ENCODE measurements around the gene NRTN. TPM values are rescaled to one million over a fixed set of nuclear protein-coding genes. Genes with fewer than 3 reads are reported as not detected.

NRTN gene
- total RNA-seq, 2 donors from 2014 or later: 5.8 to 6.4 TPM

- DNase-seq: peak; percentile 99
- Histone ChIP-seq H3K9me3 (ENCODE audit: control insufficient read depth, low read length) (no peaks in the 10 kb centered on the region), H3K9ac (ENCODE audit: extremely low read depth, low read length, poor library complexity, severe bottlenecking) (peak within 1 kb of the TSS; percentile 84), H3K4me1 (ENCODE audit: control insufficient read depth, insufficient read depth, low read length) (peaks cover 4% of the 10 kb centered on the region), H3K27ac (ENCODE audit: low read depth, low read length) (peak within 1 kb of the TSS; percentile 93), H3K36me3 (ENCODE audit: control insufficient read depth, insufficient read depth, low read length) (peaks cover 26% of the 10 kb centered on the region), H3K27me3 (ENCODE audit: control insufficient read depth, insufficient read depth, low read length, poor library complexity, severe bottlenecking) (no peaks in the 10 kb centered on the region), H3K4me3 (ENCODE audit: low read length) (peak within 1 kb of the TSS; percentile 90)
- TF ChIP-seq CTCF (conservative IDR thresholded peaks at IDR 0.05): no peak
- Mint-ChIP-seq H3K9me3 (peaks cover 3% of the 10 kb centered on the region), H3K27ac (peak within 1 kb of the TSS; percentile 100), H3K4me3 (peak within 1 kb of the TSS; percentile 96), H3K27me3 (ENCODE audit: insufficient read depth) (peaks cover 2% of the 10 kb centered on the region), H3K36me3 (ENCODE audit: low read depth) (peaks cover 32% of the 10 kb centered on the region), H3K4me1 (peaks cover 3% of the 10 kb centered on the region)
- WGBS, 2 experiments (ENCODE audit: insufficient coverage in 1 of 2, insufficient read length in 1 of 2): 11 to 12% methylated on average over 59 to 72 of the region's 72 CpGs
Measured at GRCh38 chr19:5790559-5791520, 14.0 kb upstream of the NRTN start, which contains the start of gene DUS3L. Gene DUS3L (minus strand): TSS chr19:5791163. CDS start chr19:5791141, 22 bp downstream.

- H3K4me1 Mint-ChIP-seq: peaks cover 3% of the 10 kb centered on the region
- H3K4me1 ChIP-seq (ENCODE audit: control insufficient read depth, insufficient read depth, low read length): peaks cover 4% of the 10 kb centered on the region
- no peaks in the 10 kb centered on the region for H3K27me3 ChIP-seq (ENCODE audit: control insufficient read depth, insufficient read depth, low read length, poor library complexity, severe bottlenecking)
- H3K36me3 ChIP-seq (ENCODE audit: control insufficient read depth, insufficient read depth, low read length): peaks cover 15% of the 10 kb centered on the region
- H3K4me3 Mint-ChIP-seq: no peak overlapping the region
- no peak overlapping the region for H3K9ac ChIP-seq (ENCODE audit: extremely low read depth, low read length, poor library complexity, severe bottlenecking)
- no peak overlapping the region for H3K4me3 ChIP-seq (ENCODE audit: low read length)
- peaks cover 21% of the 10 kb centered on the region for H3K36me3 Mint-ChIP-seq (ENCODE audit: low read depth)
- H3K27ac Mint-ChIP-seq: no peak overlapping the region
- 94 to 95% methylated on average over 13 to 18 of the region's 18 CpGs for WGBS, 2 experiments (ENCODE audit: insufficient coverage in 1 of 2, insufficient read length in 1 of 2)
- no peaks in the 10 kb centered on the region for H3K9me3 ChIP-seq (ENCODE audit: control insufficient read depth, low read length)
- TF ChIP-seq CTCF (conservative IDR thresholded peaks at IDR 0.05): no peak
- H3K27me3 Mint-ChIP-seq (ENCODE audit: insufficient read depth): peaks cover 6% of the 10 kb centered on the region
- DNase-seq: no peak
- H3K27ac ChIP-seq (ENCODE audit: low read depth, low read length): no peak overlapping the region
- peaks cover 3% of the 10 kb centered on the region for H3K9me3 Mint-ChIP-seq
Measured at GRCh38 chr19:5792224-5792623, 12.6 kb upstream of the NRTN start.

- H3K9ac ChIP-seq (ENCODE audit: extremely low read depth, low read length, poor library complexity, severe bottlenecking): no peak overlapping the region
- TF ChIP-seq CTCF (conservative IDR thresholded peaks at IDR 0.05): no peak
- no peak overlapping the region for H3K27ac Mint-ChIP-seq
- DNase-seq: no peak
- no peak overlapping the region for H3K4me3 ChIP-seq (ENCODE audit: low read length)
- H3K27ac ChIP-seq (ENCODE audit: low read depth, low read length): no peak overlapping the region
- H3K27me3 Mint-ChIP-seq (ENCODE audit: insufficient read depth): peaks cover 6% of the 10 kb centered on the region
- no peak overlapping the region for H3K4me3 Mint-ChIP-seq
- 90 to 92% methylated on average over 3 of the region's 3 CpGs for WGBS, 2 experiments (ENCODE audit: insufficient coverage in 1 of 2, insufficient read length in 1 of 2)
- H3K9me3 Mint-ChIP-seq: peaks cover 3% of the 10 kb centered on the region
- H3K4me1 Mint-ChIP-seq: peaks cover 3% of the 10 kb centered on the region
- peaks cover 11% of the 10 kb centered on the region for H3K36me3 ChIP-seq (ENCODE audit: control insufficient read depth, insufficient read depth, low read length)
- no peaks in the 10 kb centered on the region for H3K9me3 ChIP-seq (ENCODE audit: control insufficient read depth, low read length)
- peaks cover 17% of the 10 kb centered on the region for H3K36me3 Mint-ChIP-seq (ENCODE audit: low read depth)
- H3K27me3 ChIP-seq (ENCODE audit: control insufficient read depth, insufficient read depth, low read length, poor library complexity, severe bottlenecking): no peaks in the 10 kb centered on the region
- peaks cover 4% of the 10 kb centered on the region for H3K4me1 ChIP-seq (ENCODE audit: control insufficient read depth, insufficient read depth, low read length)
Measured at GRCh38 chr19:5793188-5793587, 11.7 kb upstream of the NRTN start.

All from endodermal cell (in vitro differentiated cells).